UCSD-AML1 (cell line): ENCODE measurements around the gene NOTUM.
"Not testable (repeated sequence)": the region's sequence is repeated elsewhere in the genome, so short reads cannot be mapped to it uniquely, and the experiment has no call there.

ENCODE experiments used
- DNase-seq: peaks from one replicate; lab custom pipeline; 2025; ENCODE audit not compliant: unreplicated experiment; lab: John Stamatoyannopoulos, UW

Gene NOTUM

DNA sequence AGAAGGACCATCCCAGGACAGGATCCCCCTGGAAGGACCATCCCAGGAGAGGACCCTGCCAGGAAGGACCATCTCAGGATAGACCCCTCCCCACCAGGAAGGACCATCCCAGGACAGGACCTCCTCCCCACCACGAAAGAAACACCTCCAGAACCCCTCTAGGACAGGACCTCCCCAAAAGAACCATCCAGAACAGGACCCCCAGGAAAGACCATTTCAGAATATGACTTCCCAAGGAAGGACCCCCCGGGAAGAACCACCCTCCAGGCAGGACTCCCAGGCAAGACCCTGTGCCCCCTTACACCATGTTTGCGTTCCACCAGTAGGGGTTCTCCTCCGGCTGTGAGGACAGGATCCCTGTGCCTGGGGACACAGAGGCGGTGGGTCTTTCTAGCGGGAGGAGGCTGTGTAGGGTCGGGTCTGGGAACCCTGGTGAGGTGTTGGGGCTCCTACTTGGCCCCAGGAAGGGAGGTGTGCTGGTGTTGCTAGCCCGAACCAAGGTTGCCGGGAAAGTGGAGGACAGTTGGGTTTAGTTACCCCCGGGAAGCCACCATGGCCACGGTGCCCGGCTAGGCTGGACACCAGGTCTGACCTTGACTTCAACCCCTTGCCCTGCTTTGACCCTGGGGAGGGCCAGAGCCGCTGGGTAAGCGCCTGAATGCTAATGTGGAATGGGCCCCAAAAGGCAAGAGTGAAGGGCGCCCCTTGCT, 2.2 kb downstream of the NOTUM start:
- DNase-seq: no peak

DNA sequence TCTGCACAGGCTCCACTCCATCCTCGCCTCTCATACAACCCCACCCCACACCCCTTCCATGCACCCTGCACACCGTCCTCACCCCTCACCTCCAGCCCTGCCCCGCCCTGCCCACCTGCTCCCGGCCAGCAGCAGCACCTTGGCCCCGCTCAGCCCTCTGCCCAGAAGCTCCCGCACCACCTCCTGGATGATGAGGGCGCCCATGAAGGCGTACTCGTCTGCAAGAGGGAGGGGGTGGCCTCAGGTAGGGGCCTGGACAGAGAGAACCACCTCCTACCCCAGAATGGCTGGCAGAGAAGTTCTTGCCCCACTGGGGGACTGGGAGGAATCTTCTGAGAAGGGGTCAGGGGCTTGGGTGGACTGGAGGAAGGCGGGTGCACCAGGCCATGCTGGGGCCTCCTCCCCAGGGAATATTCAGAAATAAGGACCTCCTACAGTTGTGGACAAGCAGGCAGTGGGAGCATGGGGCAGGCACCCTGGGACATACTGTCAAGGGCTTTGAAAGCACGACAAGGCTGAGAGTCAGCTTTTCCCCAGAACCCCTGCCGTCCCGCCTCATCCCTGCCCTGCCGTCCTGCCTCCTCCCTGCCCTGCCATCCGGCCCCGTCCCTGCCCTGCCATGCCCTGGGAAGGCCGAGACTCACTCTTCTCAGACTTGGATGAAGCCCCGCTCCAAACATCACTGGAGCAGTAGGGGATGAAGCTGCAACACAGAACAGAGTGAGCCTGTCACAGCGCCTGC, 3.1 kb downstream of the NOTUM start:
- no peak for DNase-seq

DNA sequence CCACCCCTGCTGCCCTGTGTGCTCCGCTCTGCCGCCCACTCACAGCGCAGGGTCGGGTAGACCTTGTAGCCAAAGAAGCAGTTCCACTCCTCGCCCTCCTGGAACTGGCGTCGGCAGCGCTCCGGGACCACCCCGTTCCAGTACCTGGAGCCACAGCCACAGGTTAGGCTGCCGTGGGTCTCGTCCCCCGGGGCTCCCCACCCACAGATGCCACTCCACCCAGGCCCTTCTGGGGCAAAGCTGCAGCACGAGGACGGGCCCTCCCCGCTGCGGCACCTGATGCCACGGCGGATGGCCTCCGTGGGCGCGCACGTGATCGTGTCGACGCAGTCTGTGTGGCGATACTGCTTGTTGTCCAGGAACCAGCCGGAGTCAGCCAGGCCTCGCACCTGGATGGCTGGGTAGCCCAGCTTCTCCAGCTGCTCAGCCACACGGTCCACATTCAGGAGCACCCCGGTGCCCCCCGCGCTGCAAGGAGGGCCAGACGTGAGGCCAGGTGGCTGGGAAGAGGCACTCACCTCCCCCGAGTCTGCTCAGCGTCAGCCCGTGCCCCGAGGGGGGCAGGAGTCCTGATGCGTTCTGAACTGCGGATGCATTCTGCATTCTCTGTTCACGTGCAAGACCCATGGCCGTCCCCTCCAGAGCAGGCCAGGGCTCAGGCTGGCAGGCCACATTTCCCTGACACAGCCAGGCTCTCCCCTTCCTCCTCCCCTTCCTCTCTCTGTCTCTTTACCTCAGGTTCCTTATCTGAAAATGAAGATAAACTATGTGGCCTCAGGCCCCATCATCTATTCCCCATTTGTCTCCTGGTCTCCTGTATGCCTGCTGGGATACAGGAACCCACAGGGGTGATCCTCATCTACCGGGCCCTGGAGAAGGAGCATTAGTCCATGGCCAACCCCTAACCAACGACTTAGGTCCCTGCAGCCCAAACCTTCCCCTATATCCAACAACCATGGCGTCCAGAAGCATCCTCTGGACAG, 4.1 kb downstream of the NOTUM start:
- DNase-seq: no peak

DNA sequence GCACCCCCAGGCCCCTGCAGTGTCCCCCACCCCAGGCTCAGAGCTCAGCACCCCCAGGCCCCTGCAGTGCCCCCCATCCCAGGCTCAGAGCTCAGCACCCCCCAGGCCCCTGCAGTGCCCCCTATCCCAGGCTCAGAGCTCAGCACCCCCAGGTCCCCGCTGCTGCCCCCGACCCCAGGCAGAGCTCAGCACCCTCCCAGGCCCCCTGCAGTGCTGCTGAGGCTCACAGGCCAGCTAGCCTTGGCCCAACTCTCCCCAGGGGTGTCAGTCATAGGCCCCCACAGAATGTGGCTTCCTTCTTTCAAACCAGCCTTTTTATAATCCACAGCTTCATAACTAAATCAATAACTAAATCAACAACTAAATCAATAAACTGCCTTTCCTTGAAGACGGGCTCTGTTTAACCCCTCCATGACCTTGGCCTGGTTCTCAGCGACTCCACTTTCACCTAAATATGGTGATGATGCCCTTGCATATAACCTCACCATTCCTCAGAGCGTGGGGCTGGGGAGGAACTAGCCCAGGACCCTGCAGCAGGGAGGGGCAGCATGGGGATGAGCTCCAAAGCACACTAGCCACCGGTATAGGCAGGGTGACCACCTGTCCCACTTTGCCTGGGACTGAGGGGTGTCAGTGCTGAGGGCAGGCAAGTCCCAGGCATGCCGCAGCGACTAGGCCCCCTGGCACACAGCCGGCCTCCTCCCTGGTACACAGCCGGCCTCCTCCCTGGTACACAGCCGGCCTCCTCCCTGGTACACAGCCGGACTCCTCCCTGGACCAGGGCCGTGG, 5.0 kb downstream of the NOTUM start:
- DNase-seq: no peak

DNA sequence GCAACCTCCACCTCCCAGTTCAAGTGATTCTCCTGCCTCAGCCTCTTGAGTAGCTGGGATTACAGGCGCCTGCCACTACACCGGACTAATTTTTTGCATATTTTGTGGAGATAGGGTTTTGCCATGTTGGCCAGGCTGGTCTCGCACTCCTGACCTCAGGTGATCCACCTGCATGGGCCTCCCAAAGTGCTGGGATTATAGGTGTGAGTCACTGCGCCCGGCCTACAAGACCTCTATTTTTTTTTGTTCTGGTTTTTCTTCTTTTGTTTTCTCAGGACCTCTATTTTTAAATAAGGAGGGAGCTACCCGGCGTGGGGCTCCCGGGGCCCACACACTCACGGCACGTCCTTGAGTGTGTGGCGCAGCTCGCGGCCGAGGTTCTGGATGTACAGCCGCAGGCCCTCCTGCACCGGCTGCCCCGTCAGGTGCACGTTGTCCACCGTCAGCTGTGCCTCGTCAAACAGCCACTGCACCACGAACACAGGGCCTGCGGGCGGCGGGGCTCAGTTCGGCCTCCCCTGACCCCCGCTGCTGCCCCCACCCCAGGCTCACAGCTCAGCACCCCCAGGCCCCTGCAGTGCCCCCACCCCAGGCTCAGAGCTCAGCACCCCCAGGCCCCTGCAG, 5.8 kb downstream of the NOTUM start:
- DNase-seq: no peak

DNA sequence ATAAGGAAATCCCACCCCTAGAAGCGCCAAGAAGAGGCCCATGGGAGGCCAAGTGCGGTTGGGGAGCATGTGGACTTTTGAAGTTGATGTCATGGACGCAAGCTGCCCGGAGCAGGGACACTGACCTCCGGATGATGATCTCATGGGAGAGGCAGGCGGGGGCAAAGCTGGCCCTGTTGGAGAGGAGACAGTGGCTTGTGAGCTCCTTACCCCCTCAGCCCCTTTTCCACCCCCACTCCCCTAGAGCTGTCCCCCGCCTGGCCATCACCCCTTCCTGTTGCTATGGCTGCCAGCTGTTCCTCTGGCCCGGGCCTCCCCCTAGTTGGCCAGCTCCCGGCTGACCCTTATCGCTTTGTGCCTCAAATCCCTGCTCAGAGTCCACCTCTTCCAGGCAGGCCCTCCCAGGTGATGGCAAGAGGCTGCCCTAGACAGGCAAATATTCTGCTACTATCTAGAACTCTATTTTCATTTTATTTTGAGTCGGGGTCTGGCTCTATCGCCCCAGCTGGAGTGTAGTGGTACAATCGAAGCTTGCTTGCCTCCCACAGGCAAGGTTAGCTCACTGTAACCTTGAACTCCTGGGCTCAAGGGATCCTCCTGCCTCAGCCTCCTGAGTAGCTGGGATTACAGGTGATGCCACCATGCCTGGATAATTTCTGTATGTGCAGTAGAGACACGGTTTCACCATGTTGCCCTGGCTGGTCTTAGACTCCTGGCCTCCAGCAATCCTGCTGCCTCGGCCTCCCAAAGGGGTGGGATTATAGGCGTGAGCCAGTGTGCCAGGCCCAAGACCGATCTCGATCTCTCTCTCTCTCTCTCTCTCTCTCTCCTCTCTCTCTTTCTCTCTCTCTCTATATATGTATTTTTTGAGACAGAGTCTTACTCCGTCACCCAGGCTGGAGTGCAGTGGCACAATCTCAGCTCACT, 6.6 kb downstream of the NOTUM start:
- DNase-seq: no peak

DNA sequence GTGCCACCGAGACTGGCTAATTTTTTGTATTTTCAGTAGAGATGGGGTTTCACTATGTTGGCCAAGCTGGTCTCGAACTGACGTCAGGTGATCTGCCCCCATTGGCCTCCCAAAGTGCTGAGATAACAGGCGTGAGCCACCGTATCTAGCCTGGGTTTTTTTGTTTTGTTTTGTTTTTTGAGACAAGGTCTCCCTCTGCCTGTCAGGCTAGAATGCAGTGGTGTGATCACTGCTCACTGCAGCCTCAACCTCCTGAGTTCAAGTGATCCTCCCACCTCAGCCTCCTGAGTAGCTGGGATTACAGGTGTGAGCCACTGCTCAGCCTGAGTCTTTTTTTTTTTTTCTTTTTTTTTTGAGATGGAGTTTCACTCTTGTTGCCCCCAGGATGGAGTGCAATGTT, 7.5 kb downstream of the NOTUM start:
- DNase-seq: not testable (repeated sequence)

DNA sequence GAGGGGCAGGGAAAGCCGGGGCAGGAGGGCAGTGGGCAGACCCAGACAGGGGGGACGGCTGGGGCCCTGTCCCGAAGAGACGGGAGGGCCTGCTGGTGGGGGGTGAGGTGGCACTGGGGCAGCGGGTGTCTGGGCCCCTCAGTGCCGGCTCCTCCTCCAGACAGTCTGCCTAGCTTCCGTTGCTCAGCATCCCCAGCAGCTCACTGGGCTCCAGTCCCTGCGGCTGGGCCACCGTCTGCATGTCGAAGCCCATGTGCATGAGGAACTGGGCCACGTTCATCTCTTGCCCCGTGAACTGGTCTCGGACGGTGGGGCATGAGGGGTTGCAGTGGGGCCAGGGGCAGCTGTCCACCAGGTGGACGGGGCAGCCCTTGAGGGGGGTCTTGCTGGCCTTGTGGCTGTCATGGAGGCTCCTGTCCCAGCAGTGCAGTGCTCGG, 8.2 kb downstream of the NOTUM start:
- no peak for DNase-seq

DNA sequence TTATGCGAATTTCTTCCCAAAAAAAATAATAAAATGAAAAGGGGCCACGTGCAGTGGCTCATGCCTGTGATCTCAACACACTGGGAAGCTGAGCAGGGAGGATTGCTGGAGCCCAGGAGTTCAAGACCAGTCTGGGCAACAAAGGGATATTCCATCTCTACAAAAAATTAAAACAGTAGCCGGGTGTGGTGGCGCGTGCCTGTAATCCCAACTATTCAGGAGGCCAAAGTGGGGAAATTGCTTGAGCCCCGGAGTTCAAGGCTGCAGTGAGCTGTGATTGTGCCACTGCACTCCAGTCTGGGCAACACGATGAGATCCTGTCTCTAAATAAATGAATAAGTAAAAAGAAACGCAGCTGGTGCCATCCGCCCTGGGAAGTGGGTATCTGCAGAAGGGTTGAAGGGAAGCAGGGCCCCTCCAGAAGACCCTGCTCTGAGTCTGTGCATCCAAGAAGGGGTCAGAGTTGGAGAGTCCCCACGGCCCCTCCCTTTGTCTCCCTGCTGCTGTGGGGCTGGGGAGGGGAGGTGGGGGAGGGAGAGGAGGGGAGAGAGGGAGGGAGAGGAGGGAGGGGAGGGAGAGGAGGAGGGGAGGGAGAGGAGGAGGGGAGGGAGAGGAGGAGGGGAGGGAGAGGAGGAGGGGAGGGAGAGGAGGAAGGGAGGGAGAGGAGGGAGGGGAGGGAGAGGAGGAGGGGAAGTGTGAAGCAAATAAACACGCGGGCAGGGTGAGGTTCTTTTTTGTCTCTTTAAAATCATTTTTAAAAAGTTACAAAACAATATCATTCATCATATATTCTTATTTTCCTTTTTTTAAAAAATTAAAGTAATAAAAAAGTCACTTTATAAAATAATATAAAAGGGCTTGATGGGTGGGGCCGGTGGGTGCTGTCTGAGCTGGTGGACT, 9.0 kb downstream of the NOTUM start:
- no peak for DNase-seq

DNA sequence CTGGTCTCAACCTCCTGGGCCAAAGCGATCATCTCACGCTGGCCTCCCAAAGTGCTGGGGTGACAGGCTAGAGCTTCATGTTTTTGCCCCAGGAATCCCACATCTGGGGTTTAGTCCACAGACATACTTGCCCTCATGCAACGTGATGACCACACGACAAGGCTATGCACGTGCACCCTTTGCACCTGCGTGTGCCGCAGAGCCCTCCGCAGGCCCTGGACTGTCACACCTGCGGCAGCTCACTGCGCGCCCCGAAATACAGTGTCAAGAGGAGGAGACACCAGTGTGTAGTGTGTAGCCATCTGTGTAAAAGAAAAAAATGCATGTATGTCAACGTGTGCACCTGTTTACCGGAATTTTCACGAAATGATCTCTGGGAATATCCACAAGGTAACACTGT, 10.5 kb downstream of the NOTUM start:
- DNase-seq: no peak

DNA sequence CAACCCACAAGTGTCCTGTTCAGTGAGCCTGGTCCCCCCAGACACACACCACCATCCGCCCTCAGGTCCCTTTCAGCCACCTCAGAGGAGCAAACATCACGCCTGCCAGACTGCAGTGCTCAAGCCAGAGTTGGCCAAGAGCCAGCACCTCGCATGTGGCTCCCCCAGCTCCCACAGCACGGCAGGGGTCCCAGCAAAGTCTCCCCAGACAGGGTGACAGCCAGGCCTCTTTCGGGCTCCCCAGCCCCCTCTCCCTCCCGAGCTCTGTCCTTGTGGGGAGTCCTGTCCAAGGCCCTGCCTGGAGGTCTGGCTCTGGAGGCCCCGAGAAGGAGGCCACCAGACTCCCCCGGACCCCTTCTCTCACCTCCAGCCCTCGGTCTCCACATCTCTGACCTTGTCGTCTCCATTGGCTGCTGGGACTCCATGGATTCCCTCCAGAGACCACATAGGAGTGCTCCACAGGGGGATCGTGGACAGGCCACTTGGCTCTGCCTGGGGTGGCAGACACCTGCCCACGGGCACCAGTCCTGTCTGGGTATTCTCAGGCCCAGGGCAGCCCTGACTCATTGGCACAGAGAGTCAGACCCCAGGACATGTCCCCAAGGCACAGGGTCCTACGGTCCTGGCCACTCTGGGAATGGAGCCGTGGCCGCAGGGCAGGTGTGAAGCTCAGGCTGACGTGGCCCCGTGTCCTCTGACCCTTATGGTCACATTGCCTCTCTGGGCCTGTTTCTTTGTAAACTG, 12.2 kb downstream of the NOTUM start:
- DNase-seq: no peak

DNA sequence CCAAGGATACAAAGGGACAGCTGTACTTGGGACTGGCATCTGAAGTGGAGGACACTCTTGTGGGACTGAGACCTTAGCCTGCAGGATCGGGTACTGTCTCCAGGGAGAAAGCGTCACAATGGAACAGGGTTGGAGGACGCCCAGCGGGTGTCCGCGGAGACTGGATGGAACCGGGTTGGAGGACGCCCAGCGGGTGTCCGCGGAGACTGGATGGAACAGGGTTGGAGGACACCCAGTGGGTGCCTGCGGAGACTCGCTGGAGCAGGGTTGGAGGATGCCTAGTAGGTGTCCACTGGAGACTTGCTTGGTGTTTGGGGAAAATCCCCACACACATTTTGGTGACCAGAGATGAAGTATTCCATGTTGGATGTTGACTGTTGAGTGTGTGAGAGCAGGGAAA, 13.8 kb downstream of the NOTUM start, which contains the start of gene MYADML2:
MYADML2 (minus strand) TSS at position 45 of the 400 bp plus-strand sequence. CDS start 5,492 bp downstream, outside the sequence.
- no peak for DNase-seq

DNA sequence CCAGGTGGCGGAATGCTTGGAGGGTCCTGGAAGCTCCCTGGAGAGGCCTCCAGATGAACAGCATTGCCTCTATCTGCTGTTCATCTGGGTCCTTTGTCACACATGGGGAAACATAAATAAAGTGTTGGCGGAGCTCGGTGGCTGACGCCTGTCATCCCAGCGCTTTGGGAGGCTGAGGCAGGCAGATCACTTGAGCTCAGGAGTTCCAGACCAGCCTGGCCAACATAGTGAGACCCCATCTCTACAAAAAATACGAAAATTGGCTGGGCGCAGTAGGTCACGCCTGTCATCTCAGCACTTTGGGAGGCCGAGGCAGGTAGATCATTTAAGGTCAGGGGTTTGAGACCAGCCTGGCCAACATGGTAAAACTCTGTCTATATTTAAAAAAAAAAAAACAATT, 16.1 kb downstream of the NOTUM start:
- no peak for DNase-seq

DNA sequence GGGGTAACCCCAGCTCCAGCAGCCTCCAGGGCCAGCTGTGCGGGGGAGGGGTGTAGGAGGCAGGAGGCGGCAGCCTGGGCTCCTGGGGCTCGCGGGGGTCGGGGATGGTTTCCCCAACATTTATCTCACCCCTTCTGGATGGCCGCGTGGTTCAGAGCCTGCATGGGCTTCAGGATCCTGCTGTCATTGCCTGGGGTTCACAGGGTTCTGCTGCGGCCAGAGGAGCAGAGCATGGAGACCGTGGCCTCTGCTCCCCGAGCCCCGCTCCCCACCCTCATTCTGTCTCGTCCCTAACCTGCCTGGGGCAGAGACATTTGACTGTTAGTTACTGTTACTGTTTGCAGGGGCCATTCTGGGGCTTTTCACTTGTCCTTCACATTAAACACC, 18.8 kb downstream of the NOTUM start:
- no peak for DNase-seq

DNA sequence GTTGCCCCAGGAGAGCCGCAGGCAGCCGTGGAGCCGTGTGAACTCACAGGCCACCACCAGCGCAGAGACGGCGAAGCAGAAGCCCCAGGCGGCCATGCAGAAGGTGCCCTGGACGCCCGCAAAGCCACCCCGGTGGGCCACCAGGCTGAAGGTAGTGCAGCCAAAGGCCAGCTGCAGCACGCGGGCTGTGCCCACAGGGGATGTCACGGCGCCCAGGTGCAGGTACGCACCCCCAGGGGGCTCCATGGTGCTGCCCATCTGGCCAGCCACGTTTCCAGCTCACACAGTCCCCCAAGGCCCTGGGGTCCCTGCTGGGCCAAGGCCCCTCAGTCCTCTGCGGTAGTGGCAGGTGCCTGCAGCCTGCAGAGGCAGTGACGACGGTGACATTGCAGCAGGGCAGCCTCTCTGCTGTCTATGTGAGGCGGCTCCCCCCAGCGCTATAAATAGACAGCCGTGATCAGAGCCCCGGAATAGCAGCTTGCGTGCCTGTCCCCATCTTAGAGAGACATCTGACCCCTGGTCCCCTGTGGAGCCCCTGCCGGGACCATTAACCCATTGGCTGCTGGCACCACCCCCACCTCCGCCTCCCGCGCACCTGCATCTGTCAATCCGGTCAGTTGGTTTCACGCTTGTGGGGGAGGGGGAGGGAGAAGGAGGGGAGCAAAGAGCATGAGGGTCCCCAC, 19.4 kb downstream of the NOTUM start:
- DNase-seq: no peak

DNA sequence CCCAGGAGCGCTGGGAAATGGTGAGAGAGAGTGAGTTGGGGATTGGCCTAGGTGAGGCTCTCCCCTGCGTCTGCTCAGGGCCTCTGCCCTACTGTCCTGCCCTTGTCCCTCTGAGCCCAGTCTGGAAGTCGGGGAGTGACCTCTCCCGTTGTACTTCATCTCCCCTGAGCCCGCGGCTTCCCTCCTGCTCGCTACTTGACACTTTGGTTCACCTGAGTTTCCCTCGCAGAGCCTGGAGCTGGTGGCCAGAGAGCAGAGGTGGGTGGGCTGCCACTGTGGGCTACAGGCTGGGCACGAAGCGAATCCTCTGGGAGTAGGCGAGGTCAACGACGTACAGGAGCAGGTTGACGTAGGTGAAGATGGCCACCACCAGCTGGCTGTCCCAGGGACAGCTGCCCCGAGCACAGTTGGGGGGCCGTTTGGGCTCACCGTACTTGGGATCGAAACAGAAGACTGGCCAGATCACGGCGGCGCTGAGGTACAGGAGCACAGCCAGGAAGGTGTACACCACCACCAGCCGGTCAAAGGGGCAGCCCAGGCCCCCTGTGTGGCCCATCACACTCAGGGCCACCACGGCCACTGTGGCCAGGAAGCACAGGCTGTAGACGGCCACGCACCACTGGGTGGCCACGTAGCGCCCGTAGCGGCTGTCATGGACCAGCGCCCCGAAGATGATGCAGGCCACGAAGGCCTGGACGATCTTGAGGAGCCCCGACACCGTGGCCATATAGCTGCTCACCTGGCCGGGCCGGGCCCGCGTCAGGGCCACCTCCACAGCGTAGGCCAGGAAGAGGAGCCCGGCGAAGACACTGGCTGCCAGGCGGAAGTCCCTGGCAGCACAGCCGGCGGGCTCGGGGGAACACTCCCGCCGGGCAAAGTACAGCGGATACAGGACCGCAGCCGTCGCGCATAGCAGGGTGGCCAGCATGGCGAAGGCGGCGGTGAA, 20.2 kb downstream of the NOTUM start:
- DNase-seq: no peak
